AG09319 (cell line): ENCODE results near the gene ASCL3.
"Not testable (repeated sequence)": the region's sequence is repeated elsewhere in the genome, so short reads cannot be mapped to it uniquely, and the experiment has no call there.

Experiments used
- DNase-seq: peaks from one replicate; pipeline ENCODE4 v3.0.0-alpha.2; 2010; ENCODE audit warnings: low read depth; ENCODE audit errors: extremely low read depth
- TF ChIP-seq, protein P1 (sequence below): IDR thresholded peaks from 2 replicates; pipeline ENCODE4 v1.5.1; 2011; ENCODE audit warnings: low read depth, mild to moderate bottlenecking, inconsistent platforms, low read length, moderate library complexity

ASCL3 gene

GRCh38 chr11:8907116-8907515 is 35.7 kb downstream of the ASCL3 start:
- no peak for DNase-seq
- TF ChIP-seq, protein P1, sequence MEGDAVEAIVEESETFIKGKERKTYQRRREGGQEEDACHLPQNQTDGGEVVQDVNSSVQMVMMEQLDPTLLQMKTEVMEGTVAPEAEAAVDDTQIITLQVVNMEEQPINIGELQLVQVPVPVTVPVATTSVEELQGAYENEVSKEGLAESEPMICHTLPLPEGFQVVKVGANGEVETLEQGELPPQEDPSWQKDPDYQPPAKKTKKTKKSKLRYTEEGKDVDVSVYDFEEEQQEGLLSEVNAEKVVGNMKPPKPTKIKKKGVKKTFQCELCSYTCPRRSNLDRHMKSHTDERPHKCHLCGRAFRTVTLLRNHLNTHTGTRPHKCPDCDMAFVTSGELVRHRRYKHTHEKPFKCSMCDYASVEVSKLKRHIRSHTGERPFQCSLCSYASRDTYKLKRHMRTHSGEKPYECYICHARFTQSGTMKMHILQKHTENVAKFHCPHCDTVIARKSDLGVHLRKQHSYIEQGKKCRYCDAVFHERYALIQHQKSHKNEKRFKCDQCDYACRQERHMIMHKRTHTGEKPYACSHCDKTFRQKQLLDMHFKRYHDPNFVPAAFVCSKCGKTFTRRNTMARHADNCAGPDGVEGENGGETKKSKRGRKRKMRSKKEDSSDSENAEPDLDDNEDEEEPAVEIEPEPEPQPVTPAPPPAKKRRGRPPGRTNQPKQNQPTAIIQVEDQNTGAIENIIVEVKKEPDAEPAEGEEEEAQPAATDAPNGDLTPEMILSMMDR = no peak

DNA sequence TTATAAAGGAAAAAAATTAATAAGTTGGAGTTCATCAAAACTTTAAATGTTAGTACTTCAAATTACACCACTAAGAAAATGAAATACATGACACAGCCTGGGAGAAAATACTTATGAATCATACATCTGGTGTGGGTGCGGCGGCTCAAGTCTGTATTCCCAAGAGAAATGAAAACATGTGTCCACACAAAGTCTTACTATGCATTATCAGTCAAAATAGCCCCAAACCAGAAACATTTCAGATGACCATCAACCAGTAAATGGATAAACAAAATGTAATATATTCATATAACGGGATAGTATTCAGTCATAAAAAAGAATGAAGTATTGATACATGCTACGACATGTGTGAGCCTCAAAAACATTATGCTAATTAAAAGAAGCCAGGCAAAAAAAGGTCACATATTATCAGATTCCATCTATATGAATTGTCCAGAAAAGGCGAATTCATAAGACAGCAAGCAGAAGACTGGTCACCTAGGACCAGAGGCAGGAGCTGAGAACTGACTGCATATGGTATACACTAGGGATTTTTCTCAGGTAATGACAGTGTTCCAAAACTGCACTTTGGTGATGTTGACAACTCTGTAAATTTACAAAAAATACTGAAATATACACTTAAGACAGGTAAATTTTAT is 37.2 kb downstream of the ASCL3 start:
- no peak for DNase-seq
- TF ChIP-seq, protein P1 = no peak

GRCh38 chr11:8899119-8899753 is 43.6 kb downstream of the ASCL3 start:
- TF ChIP-seq, protein P1 = no peak
- no peak for DNase-seq

DNA sequence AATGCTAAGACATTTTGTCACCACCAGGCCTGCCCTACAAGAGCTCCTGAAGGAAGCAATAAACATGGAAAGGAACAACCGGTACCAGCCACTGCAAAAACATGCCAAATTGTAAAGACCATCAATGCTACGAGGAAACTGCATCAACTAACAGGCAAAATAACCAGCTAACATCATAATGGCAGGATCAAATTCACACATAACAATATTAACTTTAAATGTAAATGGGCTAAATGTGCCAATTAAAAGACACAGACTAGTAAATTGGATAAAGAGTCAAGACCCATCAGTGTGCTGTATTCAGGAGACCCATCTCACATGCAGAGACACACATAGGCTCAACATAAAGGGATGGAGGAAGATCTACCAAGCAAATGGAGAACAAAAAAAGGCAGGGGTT is 51.6 kb downstream of the ASCL3 start:
- DNase-seq = not testable (repeated sequence)
